ENCODE measurements around the gene ATP5IF1.

- TF ChIP-seq CTCF (conservative IDR thresholded peaks at IDR 0.05): no peak
- no peak for TF ChIP-seq EZH2 (IDR thresholded peaks at IDR 0.05; ENCODE audit: low read depth)
Measured at GRCh38 chr1:28267633-28268032, 31.7 kb downstream of the ATP5IF1 start.
